ENCODE results near the gene FAM117B.

FAM117B gene

GRCh38 chr2:202750763-202751427, 116.1 kb downstream of the FAM117B start:
- no peak for DNase-seq (ENCODE audit: low read depth)
- no peak overlapping the region for H3K4me3 ChIP-seq (ENCODE audit: control insufficient read depth, low read depth, low read length)
- TF ChIP-seq CTCF (conservative IDR thresholded peaks at IDR 0.05; ENCODE audit: control insufficient read depth, insufficient read depth, low read depth, low read length) = no peak

- no peak overlapping the region for H3K4me3 ChIP-seq (ENCODE audit: control insufficient read depth, low read depth, low read length)
- no peak for DNase-seq (ENCODE audit: low read depth)
- no peak for TF ChIP-seq CTCF (conservative IDR thresholded peaks at IDR 0.05; ENCODE audit: control insufficient read depth, insufficient read depth, low read depth, low read length)
These were observed 117.3 kb downstream of the FAM117B start for GRCh38 chr2:202752071-202752470.

- H3K4me3 ChIP-seq (ENCODE audit: control insufficient read depth, low read depth, low read length) = no peak overlapping the region
- no peak for DNase-seq (ENCODE audit: low read depth)
- no peak for TF ChIP-seq CTCF (conservative IDR thresholded peaks at IDR 0.05; ENCODE audit: control insufficient read depth, insufficient read depth, low read depth, low read length)
These were observed 120.2 kb downstream of the FAM117B start for GRCh38 chr2:202754936-202755335.

- TF ChIP-seq CTCF (conservative IDR thresholded peaks at IDR 0.05; ENCODE audit: control insufficient read depth, insufficient read depth, low read depth, low read length) = no peak
- DNase-seq (ENCODE audit: low read depth) = no peak
- H3K4me3 ChIP-seq (ENCODE audit: control insufficient read depth, low read depth, low read length) = no peak overlapping the region
These were observed 121.8 kb downstream of the FAM117B start for GRCh38 chr2:202756598-202756997.

GRCh38 chr2:202757339-202757738, 122.6 kb downstream of the FAM117B start:
- DNase-seq (ENCODE audit: low read depth) = no peak
- H3K4me3 ChIP-seq (ENCODE audit: control insufficient read depth, low read depth, low read length) = no peak overlapping the region
- no peak for TF ChIP-seq CTCF (conservative IDR thresholded peaks at IDR 0.05; ENCODE audit: control insufficient read depth, insufficient read depth, low read depth, low read length)

GRCh38 chr2:202758128-202758527, 123.4 kb downstream of the FAM117B start:
- H3K4me3 ChIP-seq (ENCODE audit: control insufficient read depth, low read depth, low read length) = no peak overlapping the region
- no peak for TF ChIP-seq CTCF (conservative IDR thresholded peaks at IDR 0.05; ENCODE audit: control insufficient read depth, insufficient read depth, low read depth, low read length)
- DNase-seq (ENCODE audit: low read depth) = no peak

- no peak overlapping the region for H3K4me3 ChIP-seq (ENCODE audit: control insufficient read depth, low read depth, low read length)
- TF ChIP-seq CTCF (conservative IDR thresholded peaks at IDR 0.05; ENCODE audit: control insufficient read depth, insufficient read depth, low read depth, low read length) = no peak
- DNase-seq (ENCODE audit: low read depth) = no peak
These were observed 123.8 kb downstream of the FAM117B start for GRCh38 chr2:202758604-202759003.
